HG03342 (cell line): ENCODE measurements around the gene MED20.

Experiments
- ATAC-seq: cut with Tn5 transposase; IDR thresholded peaks from one replicate; pipeline ENCODE4 v1.9.1; 2021; ENCODE audit warnings: mild to moderate bottlenecking, moderate library complexity; ENCODE audit not compliant: unreplicated experiment

MED20 gene

DNA sequence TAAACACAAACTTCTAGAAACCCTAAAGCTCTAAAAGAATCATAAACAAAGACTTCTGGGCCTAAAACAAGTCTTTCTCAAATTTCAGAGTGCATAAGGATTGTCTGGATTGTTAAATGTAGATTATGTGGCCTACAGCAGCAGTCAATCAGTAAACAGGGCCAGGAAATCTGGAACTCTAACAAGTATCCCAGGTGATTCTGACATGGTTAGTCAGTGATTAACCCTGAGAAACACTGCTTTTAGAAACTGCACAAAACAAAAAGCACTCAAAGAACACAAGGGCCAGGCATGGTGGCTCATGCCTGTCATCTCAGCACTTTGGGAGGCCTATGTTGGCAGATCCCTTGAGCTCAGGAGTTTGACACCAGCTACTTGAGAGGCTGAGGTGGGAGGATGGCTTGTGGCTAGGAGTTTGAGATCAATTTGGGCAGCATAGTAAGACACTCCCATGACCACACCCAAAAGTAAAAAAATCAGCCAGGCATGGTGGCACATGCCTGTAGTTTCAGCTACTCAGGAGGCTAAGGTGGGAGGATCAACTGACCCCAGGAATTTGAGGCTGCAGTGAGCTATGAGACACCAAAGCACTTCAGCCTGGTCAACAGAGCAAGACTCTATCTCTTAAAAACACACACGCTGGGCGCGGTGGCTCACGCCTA lies 5.9 kb downstream of the MED20 start:
- ATAC-seq, result no peak

DNA sequence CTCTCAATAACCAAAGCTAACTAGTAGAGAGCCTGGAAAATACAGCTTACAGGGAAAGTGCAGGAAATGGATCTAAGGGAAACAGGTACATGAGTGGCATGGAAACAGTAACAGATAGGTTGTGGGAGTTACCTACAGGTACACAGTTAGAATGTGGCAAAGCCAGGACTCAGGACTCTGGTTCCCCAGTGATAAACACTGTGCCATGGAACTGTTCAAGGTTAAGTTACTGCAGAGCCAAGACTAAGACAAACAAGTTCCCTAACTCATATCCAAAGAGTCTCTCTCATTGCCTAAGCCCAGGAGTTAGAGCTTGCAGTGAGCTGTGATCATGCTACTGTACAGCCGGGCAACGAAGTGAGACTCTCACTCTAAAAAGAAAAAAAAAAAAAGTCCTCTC lies 6.6 kb downstream of the MED20 start:
- no peak for ATAC-seq

DNA sequence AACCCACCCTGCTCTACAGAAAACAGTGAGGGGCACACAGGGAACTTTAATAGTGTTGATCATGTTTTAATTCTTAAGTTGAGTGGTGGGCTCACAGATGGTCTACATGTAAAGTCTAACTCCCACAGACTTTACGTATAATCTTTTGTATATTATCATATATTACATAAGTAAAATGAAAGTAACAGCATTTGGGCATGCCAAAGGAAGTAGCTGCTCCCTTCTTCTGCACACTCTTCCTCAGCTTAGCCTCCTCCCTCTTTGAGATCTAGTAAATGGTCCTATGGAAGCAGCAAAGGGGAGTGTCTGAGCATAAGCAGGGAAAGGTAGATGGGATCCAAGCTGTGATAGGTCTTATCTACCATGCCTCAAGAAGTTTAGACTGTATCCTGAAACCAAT lies 11.2 kb downstream of the MED20 start:
- ATAC-seq, result no peak

DNA sequence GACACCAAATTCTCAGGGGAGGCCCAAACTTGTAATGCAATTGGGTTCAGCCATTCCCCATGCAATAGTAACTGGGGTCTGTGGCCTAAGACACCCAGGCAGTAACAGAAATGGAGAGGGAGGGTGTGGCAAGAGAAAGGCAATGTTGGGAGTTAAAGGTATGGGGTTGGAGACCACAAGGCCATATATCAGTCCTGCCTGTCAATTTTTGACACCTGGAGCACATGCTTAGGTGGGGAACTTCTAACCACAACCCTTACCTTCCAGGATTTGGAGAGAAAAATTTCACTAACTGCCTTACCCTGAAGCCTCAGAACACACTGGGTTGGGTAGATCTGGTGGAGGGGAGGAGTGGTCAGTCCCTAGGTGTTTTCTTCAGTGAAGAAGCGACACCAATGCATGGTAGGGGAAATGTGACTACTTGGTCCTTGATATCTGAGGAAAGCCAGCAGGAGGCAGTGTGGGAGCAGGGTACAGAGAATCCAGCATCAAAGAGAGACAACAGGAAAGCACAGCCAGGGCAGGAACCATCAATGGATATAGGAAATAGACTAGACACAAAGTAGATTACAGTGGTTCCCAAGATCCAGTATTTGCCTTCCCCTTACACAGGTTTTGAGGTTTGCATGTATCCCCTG lies 18.9 kb downstream of the MED20 start:
- ATAC-seq, result no peak

DNA sequence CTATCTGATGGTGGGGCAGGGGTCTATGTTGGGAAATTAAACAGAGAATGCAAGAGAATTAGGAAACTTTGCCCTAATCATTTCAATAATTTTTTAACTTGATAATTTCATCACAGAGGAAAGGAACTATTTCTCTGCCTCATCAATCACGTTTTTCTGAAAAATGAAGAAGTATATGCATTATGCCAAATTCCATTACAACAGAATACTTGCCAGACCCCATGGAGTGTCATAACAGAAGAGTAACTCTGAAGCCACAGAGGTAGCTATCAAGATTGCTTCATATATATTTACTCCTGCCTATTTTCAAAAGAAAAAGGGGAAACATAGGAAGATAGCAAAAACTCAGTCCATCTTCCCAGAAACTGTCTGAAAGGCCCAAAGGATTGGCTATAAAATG lies 20.1 kb downstream of the MED20 start:
- ATAC-seq, result no peak

DNA sequence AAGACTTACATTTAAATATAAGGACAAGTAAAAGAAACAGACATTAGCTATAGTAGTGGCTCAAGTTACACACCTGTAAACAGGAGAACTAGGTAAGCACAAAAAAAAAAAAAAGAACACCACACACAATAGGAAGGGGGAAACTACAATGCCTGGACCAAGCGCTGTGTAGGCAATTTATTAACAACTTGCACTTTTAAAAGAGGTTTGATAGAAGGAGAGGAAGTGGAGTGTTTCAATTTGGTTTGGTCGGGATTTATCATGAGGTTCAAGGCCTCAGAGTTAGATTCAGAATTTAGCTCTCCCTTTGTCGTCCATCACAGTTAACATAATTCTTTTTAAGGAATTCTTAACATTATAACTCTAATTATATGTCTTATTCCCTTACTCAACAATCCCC lies 24.7 kb downstream of the MED20 start:
- no peak for ATAC-seq

DNA sequence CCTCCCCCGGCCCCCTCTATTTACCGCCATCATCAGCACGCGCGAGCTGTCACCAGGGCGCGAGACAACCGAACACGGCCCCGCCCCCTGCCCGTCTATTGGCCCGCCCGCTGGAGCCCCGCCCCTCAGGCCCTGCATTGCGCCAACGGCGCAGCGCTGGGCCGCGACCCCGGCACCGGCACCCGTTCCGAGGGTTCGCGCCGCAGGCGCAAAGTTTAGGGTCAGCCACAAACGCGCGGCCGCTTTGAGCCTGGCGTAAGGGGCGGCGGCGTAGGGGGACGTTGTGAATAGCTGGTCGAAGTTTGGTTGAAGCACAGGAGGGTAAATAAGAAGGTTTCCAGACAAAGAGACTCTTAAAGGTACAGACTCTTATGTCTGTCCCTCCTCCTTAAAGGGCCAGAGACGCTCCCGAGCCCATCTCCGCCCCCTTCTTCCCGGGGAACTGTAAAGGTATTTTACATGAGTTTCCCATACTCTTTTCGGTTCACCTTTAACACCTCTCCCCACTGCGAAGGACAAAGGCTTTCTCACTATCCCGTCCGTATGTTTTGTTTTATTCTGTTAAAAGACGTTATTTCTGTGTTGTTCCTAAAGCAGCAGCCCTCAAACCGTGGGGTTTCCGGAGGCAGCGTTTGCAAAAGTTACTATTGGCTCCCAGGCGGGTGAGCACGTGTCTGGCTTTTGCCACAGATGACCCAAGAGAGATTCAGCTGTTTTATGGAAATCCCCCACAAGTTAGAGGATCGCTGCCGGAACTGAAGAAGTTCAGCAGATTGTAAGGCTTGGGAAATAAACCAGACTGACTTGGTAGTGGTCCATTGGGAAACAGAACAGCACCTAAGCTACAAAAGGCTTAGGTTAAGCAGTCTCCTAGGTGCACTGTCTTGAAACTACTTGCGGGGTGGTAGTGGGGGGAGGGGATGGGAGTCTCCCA lies 25.4 kb downstream of the MED20 start, which contains the start of gene USP49:
USP49 (minus strand) TSS at position 76 of the 934 bp plus-strand sequence. CDS start 88,392 bp downstream, outside the sequence.
- peak; percentile 72 for ATAC-seq

DNA sequence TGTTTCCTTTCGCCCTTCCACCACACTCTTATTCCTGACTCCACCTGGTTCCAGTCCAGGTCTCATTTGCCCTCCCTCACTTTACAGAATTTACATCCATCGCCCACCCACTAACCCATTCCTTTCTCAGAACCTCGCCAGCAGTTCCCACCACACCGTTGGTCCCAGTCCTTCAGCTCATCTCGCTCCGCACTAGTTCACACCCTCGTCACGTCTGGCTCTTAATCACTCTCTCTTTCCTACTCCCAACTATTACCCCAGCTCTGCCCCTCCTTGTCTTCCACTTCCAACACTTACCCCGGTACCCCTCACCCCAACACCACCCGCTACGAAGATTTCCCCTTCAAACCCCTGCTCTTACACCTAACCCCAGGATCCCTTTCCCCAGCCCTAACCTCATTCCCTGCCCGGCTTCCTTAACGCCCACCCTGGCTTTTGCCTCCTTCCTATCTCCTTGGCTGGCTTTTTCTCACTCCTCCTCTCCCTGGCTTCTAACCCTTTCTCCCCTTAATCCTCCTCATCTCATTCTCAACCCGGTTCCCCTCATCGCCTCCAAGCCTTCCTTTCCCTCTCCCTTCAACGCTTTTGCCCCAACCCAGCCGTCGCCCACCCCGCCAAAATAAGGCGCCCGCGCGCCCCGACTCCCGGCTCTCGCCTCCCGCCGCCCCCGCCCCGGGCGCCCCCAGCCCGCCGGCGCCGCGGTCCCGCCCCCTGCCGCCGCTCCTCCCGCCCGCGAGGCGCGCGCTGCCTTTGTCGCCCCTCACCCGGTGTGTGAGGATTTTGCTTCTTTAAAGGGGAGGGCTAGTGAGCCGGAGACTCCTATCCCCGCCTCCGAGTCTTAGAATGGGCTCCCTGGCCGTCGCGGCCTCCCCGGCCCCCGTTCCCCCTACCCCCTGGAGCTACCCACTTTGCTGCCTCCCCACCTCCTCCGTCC lies 26.3 kb downstream of the MED20 start:
- peak; percentile 12 for ATAC-seq

DNA sequence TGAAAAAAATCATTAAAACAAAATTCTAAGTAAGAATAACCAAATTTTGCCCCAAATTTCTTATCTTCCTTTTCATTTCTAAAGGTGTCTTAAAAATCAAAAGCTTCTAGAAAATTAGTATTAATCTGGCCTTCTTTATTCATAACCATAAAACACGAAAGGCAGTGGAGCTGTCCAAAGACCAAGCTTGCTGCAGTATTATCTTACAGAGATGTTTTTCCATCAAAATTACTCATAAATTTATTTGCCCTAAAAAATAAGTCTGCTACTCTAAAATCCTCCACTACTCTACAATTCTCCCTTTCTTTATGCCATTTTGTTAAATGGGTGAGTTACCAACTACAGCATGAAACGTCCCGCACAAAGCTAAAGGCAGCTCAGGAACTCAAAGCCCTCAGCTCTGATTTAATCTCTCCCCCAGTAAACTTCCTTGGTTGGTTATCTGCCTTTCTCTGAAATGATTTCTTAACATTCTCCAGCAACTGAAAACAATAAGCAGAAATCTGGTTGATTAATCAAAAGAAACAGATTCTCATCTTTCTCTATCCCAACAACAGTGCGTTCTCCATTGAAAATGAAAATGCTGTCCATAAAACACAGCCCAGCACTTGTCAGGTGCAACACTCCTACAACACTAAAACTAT lies 27.9 kb downstream of the MED20 start:
- ATAC-seq, result no peak

DNA sequence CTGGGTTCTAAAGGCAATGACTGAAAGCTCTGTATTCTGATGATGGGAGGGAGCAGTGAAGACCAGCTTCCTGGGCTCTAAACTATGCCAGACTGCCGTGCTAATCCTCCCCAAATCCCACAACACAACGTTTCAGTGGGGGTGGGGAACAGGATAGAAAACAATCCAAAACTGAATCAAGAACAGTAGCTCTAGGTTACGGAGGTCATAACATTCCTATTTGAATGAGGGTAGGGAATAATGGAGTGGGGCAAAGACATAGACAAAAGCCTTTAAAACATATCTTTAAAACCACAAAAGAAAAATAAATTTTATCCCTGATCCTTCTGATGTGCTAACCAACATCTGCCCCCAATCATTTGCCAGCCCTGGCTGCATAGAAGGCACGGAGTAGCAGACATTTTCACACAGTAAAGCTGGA lies 33.6 kb downstream of the MED20 start:
- no peak for ATAC-seq

DNA sequence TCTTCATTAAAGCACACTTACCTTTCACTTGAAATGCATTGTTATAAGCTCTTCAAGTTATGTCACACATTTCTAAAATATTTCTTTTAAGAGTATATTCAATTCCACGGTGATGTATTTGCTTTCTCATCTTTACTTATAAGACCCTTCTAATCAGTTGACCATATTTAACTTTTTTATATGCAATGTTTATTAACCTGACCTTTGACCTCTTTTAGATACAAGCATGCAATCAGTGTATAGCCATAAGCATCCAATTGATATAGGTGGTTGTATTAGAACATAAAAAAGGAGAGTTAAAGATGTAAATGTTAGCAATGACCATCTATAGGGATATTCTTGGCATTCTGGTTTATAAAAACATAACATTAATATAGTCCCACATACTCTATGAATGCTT lies 35.0 kb downstream of the MED20 start:
- ATAC-seq, result no peak

DNA sequence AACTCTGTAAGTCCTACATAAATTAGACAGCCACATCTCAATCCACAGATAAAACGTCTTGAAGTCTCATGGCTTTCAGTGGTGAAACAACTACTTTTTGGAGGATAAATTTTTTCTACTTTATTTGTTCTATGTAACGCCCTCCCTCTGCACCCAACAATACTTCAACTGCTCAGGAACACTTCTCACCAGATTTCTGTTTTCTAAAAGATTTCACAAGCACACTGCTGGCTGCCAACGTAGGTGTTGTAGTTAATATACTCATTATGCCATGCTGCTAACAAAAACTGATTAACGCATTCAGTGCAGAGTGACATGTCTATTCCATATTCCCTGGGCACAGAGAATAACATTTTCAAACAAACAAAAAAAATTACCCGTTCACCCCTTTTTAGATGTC lies 36.0 kb downstream of the MED20 start:
- no peak for ATAC-seq

DNA sequence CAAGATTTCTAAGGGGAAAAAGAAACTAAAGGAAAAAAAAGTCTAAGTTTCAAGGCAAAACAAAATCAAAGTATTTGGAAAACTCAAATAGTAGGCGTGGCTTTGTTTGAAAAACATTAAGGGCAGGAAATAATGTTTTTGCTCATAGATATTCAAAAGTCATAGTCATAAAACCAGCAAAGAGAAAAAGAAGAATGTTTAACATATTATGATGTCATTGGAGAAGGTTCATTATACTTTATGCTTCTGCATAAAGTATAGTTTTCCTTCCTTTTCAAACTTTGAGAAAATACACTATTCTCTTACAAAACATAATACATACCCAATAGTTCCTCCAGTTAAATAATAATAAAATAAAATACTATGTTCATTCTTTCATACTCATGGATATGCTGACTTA lies 39.4 kb downstream of the MED20 start:
- ATAC-seq, result no peak

DNA sequence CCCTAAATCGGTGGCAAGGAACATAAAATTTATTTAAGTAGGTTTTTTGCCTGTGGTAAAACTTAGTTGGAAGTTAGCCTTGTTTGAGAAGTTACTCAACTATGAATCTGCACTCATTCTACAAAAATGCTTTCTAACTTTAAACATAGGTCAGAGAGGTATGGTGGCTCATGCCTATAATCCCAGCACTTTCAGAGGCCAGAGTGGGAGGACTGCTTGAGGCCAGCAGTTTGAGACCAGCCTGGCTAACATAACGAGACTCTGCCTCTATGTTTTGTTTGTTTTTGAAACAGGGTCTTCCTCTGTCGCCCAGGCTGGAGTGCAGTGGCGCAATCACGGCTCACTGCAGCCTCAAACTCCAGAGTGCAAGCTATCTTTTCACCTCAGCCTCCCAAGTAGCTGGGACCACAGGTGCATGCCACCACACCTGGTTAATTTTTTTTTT lies 42.0 kb downstream of the MED20 start:
- ATAC-seq, result no peak

DNA sequence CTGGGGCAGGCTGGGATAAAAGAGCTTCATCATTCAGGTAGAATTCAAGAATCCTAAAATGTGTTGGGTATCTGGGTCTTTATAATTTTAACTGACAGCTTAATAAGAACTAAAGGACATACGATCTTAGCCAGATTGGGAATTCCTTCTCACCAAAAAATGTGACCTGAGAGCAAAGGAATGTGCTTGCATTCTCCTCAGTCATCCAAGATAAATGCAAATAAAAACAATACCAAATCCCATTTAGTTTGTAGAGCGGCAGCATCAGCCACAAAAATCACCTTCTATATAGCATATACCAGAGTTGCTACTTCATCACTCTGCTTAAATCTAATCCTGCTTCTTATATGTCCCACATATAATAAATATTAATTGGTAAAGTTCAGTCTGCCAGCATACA lies 42.7 kb downstream of the MED20 start:
- ATAC-seq, result no peak

DNA sequence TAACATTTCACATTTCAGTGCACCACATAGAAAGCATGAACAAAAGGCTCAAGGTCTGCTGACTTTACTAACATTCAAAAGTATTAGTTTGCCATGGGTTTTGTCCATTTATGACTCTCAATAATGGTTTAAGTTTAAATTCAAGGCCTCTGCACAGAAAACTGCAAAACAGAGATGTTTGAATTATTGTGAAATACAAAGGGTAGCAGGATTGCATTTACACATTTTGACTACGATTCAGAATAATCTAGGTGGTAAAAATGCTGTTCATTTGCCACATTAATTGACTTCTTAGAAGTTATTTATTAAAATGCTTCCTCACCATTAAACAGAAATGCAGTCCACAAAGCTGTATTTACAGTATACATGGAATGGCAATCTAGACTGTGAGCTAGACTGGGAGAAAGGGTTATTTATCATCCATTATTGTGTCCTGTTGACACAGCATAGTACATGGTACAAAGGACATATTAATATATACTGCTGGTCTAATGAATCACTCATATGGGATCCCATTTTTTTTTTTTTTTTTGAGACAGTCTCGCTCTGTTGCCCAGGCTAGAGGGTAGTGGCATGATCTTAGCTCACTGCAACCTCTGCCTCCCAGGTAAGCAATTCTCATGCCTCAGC lies 43.8 kb downstream of the MED20 start:
- ATAC-seq, result no peak

DNA sequence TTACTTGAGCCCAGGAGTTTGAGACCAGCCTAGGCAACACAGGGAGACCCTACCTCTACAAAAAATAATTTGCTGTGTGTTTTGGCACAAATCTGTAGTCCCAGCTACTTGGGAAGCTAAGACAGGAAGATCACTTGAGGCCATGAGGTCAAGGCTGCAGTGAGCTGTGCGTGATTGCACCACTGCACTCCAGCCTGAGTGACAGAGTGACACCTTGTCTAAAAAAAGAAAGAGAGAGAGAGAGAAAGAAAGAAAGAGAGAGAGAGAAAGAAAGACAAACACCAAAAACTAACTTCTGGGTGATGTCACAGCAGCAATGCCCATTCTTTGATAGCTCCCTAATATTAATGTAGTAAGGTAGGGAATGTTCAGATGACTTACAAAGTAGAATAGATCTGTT lies 46.2 kb downstream of the MED20 start:
- no peak for ATAC-seq

DNA sequence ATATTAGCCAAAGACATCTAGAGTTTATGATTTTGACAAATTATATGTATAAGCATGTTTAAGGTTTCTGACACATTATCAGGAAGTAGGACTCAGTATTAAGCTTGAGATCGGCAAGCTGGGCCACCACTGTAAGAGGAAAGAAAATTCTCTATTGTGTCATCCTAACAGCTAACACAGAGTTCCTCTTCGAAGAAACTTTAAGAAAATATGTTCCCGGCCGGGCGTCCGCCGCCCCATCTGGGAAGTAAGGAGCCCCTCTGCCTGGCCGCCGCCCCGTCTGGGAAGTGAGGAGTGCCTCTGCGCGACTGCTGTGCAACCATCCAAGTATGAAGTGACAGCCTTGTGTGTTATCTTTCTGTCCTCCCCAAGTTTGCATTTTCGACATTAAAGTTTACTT lies 48.8 kb downstream of the MED20 start:
- no peak for ATAC-seq

DNA sequence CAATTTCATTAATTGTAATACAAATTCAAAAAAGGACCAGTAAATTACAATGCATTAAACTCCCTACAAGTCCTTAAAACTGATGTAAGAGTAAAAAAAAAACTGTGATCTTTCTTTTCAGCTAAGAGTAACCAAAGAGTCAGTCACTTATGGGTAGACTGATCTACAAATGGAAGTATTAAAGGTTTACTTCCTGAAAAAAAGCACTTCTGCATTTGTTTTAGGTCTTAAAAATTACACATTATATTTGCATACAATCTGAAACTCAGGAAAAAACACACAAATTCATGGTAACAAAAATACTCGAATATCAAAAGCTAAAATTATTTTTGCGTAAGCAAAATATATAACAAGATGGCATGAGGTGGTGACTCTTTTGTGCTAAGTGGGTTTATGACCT lies 49.2 kb downstream of the MED20 start:
- no peak for ATAC-seq

DNA sequence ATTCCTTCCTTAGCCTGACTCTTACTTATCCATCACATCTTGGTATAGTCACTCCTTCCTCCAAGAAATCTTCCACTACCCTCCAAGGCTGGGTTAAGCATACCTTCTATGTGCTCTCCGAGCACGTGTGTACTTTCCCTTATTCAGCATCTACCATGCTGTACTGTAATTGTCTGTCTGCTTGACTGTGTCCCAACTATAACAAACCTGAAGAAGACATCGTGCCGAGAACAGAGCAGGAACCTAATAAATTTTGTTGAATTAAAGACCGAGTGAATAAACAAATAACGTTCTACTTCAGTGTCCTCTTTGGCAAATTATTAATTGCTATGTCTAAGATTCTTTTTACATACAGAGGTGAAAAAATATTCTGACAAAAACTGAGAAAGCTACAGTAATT lies 61.6 kb downstream of the MED20 start:
- ATAC-seq, result no peak
